ENCODE results near the gene CCDC171. TPM values are rescaled to one million over a fixed set of nuclear protein-coding genes. Genes with fewer than 3 reads are reported as not detected.

CCDC171 gene
- total and polyA plus RNA-seq, 8 donors = 1.5 to 3.7 (median 2.7) TPM

DNA sequence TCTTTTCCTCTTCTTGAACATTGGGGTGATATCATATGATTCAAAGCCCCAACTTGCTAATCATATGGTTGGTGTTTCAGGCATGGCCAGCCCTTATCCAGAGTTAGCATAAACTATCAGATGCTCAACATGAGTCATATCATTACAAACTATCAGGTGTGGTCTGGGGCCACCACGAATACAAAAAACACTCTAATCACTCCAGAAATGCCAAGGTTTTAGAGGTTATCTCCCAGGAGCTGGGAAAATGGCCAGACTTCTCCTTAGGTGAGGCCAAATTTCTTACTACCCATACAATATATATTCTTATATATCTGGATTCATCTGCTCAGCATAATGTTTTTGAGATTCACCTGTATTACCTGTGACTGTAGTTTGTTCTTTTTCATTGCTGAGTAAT, 210.5 kb downstream of the CCDC171 start:
- DNase-seq (no peak), FAIRE-seq (no peak), ATAC-seq (no peak)
- WGBS, 2 donors = 38 to 41% methylated on average over 1 of the region's 1 CpG
- H3K4me1 ChIP-seq = no peaks in the 10 kb centered on the region
- no peak overlapping the region for H3K27ac ChIP-seq
- no peak overlapping the region for H3K4me3 ChIP-seq
- no peaks in the 10 kb centered on the region for H3K36me3 ChIP-seq
- H3K27me3 ChIP-seq = no peaks in the 10 kb centered on the region
- intact Hi-C loops (cut with DNase I) = no loop called here
- TF ChIP-seq, protein P1, sequence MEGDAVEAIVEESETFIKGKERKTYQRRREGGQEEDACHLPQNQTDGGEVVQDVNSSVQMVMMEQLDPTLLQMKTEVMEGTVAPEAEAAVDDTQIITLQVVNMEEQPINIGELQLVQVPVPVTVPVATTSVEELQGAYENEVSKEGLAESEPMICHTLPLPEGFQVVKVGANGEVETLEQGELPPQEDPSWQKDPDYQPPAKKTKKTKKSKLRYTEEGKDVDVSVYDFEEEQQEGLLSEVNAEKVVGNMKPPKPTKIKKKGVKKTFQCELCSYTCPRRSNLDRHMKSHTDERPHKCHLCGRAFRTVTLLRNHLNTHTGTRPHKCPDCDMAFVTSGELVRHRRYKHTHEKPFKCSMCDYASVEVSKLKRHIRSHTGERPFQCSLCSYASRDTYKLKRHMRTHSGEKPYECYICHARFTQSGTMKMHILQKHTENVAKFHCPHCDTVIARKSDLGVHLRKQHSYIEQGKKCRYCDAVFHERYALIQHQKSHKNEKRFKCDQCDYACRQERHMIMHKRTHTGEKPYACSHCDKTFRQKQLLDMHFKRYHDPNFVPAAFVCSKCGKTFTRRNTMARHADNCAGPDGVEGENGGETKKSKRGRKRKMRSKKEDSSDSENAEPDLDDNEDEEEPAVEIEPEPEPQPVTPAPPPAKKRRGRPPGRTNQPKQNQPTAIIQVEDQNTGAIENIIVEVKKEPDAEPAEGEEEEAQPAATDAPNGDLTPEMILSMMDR (IDR thresholded peaks at IDR 0.05) = no peak
- H3K9me3 ChIP-seq = no peaks in the 10 kb centered on the region

DNA sequence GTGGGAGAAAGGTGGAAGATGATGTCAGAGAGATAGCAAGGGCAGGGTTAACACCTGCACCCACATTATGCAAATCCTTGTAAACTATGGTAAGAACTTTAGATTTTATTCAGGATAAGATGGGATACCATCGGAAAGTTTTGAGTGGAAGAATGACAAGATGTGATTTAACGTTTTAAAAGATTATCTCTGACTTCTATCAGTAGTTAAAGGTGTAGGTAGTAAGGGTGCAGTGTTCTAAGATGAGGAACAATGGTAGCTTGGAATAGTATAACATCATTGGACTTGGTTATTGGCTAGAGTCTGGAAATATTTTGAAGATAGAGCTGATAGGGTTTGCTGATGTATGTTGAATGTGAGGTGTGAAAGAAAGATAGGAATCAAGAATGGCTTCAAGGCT, 211.3 kb downstream of the CCDC171 start:
- ATAC-seq (no peak), FAIRE-seq (no peak), DNase-seq (no peak)
- Histone ChIP-seq H3K4me3 (no peak overlapping the region), H3K27ac (no peak overlapping the region), H3K9me3 (no peaks in the 10 kb centered on the region), H3K36me3 (no peaks in the 10 kb centered on the region), H3K4me1 (no peaks in the 10 kb centered on the region), H3K27me3 (no peaks in the 10 kb centered on the region)
- WGBS, 2 donors = 83 to 86% methylated on average over 2 of the region's 2 CpGs
- intact Hi-C loops (cut with DNase I) = no loop called here
- TF ChIP-seq, protein P1 (IDR thresholded peaks at IDR 0.05) = no peak

DNA sequence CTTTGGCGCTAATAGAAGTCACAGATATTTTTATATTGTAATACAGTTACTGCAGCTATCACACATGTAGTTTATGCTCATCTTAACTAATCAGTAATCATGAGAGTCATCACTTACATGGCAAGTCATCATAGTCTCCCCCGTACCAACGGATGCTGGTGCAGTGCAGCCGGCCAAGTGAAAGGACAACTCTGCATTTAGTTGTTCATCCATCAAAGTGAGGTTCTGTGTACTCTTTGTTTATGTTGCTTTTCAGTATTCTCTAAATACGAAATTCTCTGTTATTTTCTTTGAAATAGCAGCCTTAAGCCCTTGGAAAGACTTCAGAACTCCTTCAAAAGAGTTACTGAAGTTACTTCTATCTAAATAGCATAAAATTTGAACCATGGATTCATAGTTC, 216.7 kb downstream of the CCDC171 start:
- intact Hi-C loops (cut with DNase I) = no loop called here
- Histone ChIP-seq H3K4me3 (no peak overlapping the region), H3K9me3 (no peaks in the 10 kb centered on the region), H3K27me3 (no peaks in the 10 kb centered on the region), H3K27ac (no peak overlapping the region), H3K4me1 (no peaks in the 10 kb centered on the region), H3K36me3 (no peaks in the 10 kb centered on the region)
- ATAC-seq = no peak
- FAIRE-seq = no peak
- DNase-seq = no peak
- TF ChIP-seq, protein P1 (IDR thresholded peaks at IDR 0.05) = no peak
- WGBS, 2 donors = 63% methylated on average over 5 of the region's 5 CpGs

DNA sequence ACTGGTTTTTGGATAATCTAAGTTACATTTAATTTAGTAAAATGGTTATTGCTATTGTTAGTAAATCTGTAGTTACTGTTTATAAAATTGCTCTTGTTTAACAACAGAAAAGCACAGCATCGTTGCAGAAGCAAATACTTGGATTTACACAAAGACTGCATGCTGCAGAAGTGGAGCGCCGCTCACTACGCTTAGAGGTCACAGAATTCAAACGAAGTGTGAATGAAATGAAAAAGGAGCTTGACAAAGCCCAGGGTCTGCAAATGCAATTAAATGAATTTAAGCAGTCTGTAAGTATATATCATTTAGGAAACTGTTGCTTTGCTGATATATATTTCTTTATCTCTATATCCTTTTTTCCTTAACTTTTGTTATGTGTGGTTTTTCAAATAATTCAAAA, 226.0 kb downstream of the CCDC171 start:
- FAIRE-seq = no peak

DNA sequence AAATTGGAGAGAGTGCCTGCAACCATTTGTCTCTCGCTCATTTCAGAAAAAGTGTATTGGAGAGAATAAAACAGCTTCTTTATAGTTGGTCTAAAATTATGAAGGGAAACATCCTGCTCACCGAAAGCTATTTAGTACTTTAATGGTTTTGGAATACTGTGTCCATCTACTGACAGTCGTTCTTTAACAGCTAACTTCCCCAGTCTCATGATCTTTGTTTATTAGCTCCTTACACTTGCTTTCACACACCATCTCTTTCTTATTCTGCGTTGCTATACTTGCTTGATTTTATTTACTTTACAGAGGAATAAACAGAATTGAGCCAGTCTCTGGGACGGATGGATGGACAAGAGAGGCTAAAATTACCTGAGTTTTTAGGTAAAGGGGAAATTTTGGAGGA, 229.3 kb downstream of the CCDC171 start:
- no peaks in the 10 kb centered on the region for H3K36me3 ChIP-seq
- no peak overlapping the region for H3K27ac ChIP-seq
- TF ChIP-seq, protein P1 (IDR thresholded peaks at IDR 0.05) = no peak
- ATAC-seq = no peak
- WGBS, 2 donors = 83 to 85% methylated on average over 5 of the region's 5 CpGs
- DNase-seq = no peak
- H3K4me1 ChIP-seq = no peaks in the 10 kb centered on the region
- no peaks in the 10 kb centered on the region for H3K9me3 ChIP-seq
- no peak for FAIRE-seq
- no peaks in the 10 kb centered on the region for H3K27me3 ChIP-seq
- intact Hi-C loops (cut with DNase I) = no loop called here
- H3K4me3 ChIP-seq = no peak overlapping the region

More for the DNA sequence above, 226.0 kb downstream of the CCDC171 start:
- no peaks in the 10 kb centered on the region for H3K9me3 ChIP-seq
- WGBS, 2 donors = 88 to 93% methylated on average over 5 of the region's 5 CpGs
- ATAC-seq (no peak), DNase-seq (no peak)
- H3K4me3 ChIP-seq = no peak overlapping the region
- no peaks in the 10 kb centered on the region for H3K27me3 ChIP-seq
- TF ChIP-seq, protein P1 (IDR thresholded peaks at IDR 0.05) = no peak
- H3K4me1 ChIP-seq = no peaks in the 10 kb centered on the region
- no peak overlapping the region for H3K27ac ChIP-seq
- H3K36me3 ChIP-seq = no peaks in the 10 kb centered on the region
- intact Hi-C loops (cut with DNase I) = no loop called here
